DND-41 (cell line): Measurements from ENCODE around the gene CENPP.

Experiments
- ATAC-seq: fragments of 200-7000 bp; cut with Tn5 transposase; 3 replicates; pipeline ENCODE4 v1.9.1; 2021; ENCODE audit warnings: low read depth; ENCODE audit not compliant: insufficient read depth
- DNase-seq: peaks from one replicate; pipeline ENCODE4 v3.0.0-alpha.2; 2020
- H2AFZ ChIP-seq: 2 replicates; pipeline ENCODE4 v1.6.0; 2012; ENCODE audit warnings: low read depth, low read length
- H3K27ac ChIP-seq: 2 replicates; pipeline ENCODE4 v1.5.1; 2012; ENCODE audit warnings: low read length, inconsistent platforms
- H3K27me3 ChIP-seq: fragments of 200-600 bp; sonication (generic); 2 replicates; pipeline ENCODE4 v1.6.0; 2012; ENCODE audit warnings: low read length, mild to moderate bottlenecking, inconsistent platforms; ENCODE audit not compliant: insufficient read depth, poor library complexity
- H3K36me3 ChIP-seq: 2 replicates; pipeline ENCODE4 v1.5.1; 2012; ENCODE audit warnings: low read length, inconsistent platforms; ENCODE audit not compliant: insufficient read depth
- H3K4me1 ChIP-seq: 2 replicates; pipeline ENCODE4 v1.5.1; 2012; ENCODE audit warnings: mild to moderate bottlenecking, low read length; ENCODE audit not compliant: insufficient read depth
- H3K4me2 ChIP-seq: 2 replicates; pipeline ENCODE4 v1.6.0; 2012; ENCODE audit warnings: mild to moderate bottlenecking, moderate library complexity, low read length, inconsistent platforms; ENCODE audit not compliant: insufficient read depth
- H3K4me3 ChIP-seq, 2 experiments: fragments of 200-600 bp in 1 of 2; shearing (Covaris generic) in 1 of 2; 2 replicates each; pipeline ENCODE4 v1.5.1; 2012 to 2016; ENCODE audit warnings: inconsistent platforms in 2 of 2, low read length in 2 of 2, mild to moderate bottlenecking in 2 of 2, low read depth in 1 of 2, moderate library complexity in 1 of 2
- H3K79me2 ChIP-seq: 2 replicates; pipeline ENCODE4 v1.6.0; 2012; ENCODE audit warnings: low read length, inconsistent platforms; ENCODE audit not compliant: insufficient read depth
- H3K9ac ChIP-seq: 2 replicates; pipeline ENCODE4 v1.6.0; 2012; ENCODE audit warnings: low read depth, mild to moderate bottlenecking, inconsistent platforms, low read length, moderate library complexity
- H3K9me3 ChIP-seq: 2 replicates; pipeline ENCODE4 v1.5.1; 2012; ENCODE audit warnings: low read length, moderate library complexity, mild to moderate bottlenecking, inconsistent platforms; ENCODE audit not compliant: insufficient read depth, severe bottlenecking
- H4K20me1 ChIP-seq: 2 replicates; pipeline ENCODE4 v1.6.0; 2012; ENCODE audit warnings: low read length; ENCODE audit not compliant: insufficient read depth
- CTCF ChIP-seq: IDR thresholded peaks from 2 replicates; pipeline ENCODE4 v1.5.1; 2012; ENCODE audit warnings: borderline replicate concordance, low read length, moderate library complexity, mild to moderate bottlenecking; ENCODE audit not compliant: poor library complexity, severe bottlenecking; ENCODE audit errors: extremely low read depth
- EZH2 ChIP-seq: IDR thresholded peaks from 3 replicates; pipeline ENCODE4 v1.6.1; 2012; ENCODE audit warnings: borderline replicate concordance, low read depth, mild to moderate bottlenecking, moderate library complexity, low read length, inconsistent platforms; ENCODE audit not compliant: severe bottlenecking

CENPP gene

GRCh38 chr9:92341578-92341977 lies 15.8 kb downstream of the CENPP start:
- TF ChIP-seq CTCF (no peak), EZH2 (no peak)
- Histone ChIP-seq H3K79me2 (no peaks in the 10 kb centered on the region), H4K20me1 (no peaks in the 10 kb centered on the region), H3K9ac (no peak overlapping the region), H3K27me3 (no peaks in the 10 kb centered on the region), H3K27ac (no peak overlapping the region), H2AFZ (no peak overlapping the region), H3K4me3 (no peak overlapping the region), H3K4me1 (no peaks in the 10 kb centered on the region), H3K36me3 (peaks cover 58% of the 10 kb centered on the region), H3K4me2 (no peak overlapping the region), H3K9me3 (no peaks in the 10 kb centered on the region)
- DNase-seq = no peak
- no peak for ATAC-seq

GRCh38 chr9:92342825-92343488 lies 17.2 kb downstream of the CENPP start:
- H4K20me1 ChIP-seq = no peaks in the 10 kb centered on the region
- H3K9ac ChIP-seq = no peak overlapping the region
- no peaks in the 10 kb centered on the region for H3K27me3 ChIP-seq
- no peak overlapping the region for H3K27ac ChIP-seq
- TF ChIP-seq CTCF (no peak), EZH2 (no peak)
- H3K9me3 ChIP-seq = no peaks in the 10 kb centered on the region
- no peak for DNase-seq
- no peaks in the 10 kb centered on the region for H3K4me1 ChIP-seq
- no peak overlapping the region for H3K4me3 ChIP-seq
- no peak overlapping the region for H3K4me2 ChIP-seq
- H3K79me2 ChIP-seq = no peaks in the 10 kb centered on the region
- no peak for ATAC-seq
- H2AFZ ChIP-seq = no peak overlapping the region
- H3K36me3 ChIP-seq = peaks cover 52% of the 10 kb centered on the region

- DNase-seq = no peak
- Histone ChIP-seq H3K9ac (no peak overlapping the region), H3K9me3 (no peaks in the 10 kb centered on the region), H3K36me3 (peaks cover 43% of the 10 kb centered on the region), H3K79me2 (no peaks in the 10 kb centered on the region), H3K27ac (no peak overlapping the region), H3K4me2 (no peak overlapping the region), H4K20me1 (no peaks in the 10 kb centered on the region), H2AFZ (no peak overlapping the region), H3K4me1 (no peaks in the 10 kb centered on the region), H3K4me3 (no peak overlapping the region), H3K27me3 (no peaks in the 10 kb centered on the region)
- TF ChIP-seq EZH2 (no peak), CTCF (no peak)
- no peak for ATAC-seq
Measured at GRCh38 chr9:92345582-92345981, 19.8 kb downstream of the CENPP start.
